Thyroid gland (tissue), 4 donors: Measurements from ENCODE around the gene DENND10.

Experiments
- CTCF ChIP-seq, 6 experiments: fragments of 200-600 bp in 3 of 6; fragments of 450-650 bp in 3 of 6; sonication (generic) in 3 of 6; IDR thresholded peaks; one replicate each; pipeline ENCODE4 v1.5.1; 2016 to 2019; ENCODE audit warnings: antibody characterized with exemption in 6 of 6, mild to moderate bottlenecking in 2 of 6, inconsistent platforms in 1 of 6, moderate library complexity in 1 of 6
- POLR2A ChIP-seq, 2 donors: fragments of 450-650 bp; IDR thresholded peaks; one replicate each; pipeline ENCODE4 v1.6.1; 2017; ENCODE audit warnings: antibody characterized with exemption in 2 of 2, mild to moderate bottlenecking in 2 of 2, moderate library complexity in 1 of 2

GRCh38 chr10:119090026-119090795 is 13.7 kb upstream of the DENND10 start:
- no peak for TF ChIP-seq POLR2A (IDR thresholded peaks at IDR 0.05)
- no peak for TF ChIP-seq CTCF (IDR thresholded peaks at IDR 0.05)
